Heart left ventricle (tissue), 16 donors: Measurements from ENCODE around the gene CPEB1. TPM values are rescaled to one million over a fixed set of nuclear protein-coding genes. Genes with fewer than 3 reads are reported as not detected.
"Not testable (repeated sequence)": the region's sequence is repeated elsewhere in the genome, so short reads cannot be mapped to it uniquely, and the experiment has no call there.

Experiments used
- ATAC-seq, 4 donors: fragments of 200-7000 bp; cut with Tn5 transposase; one replicate each; pipeline ENCODE4 v1.9.1; 2020 to 2022; ENCODE audit warnings: moderate library complexity in 4 of 4, mild to moderate bottlenecking in 3 of 4, moderate number of reproducible peaks in 1 of 4
- DNase-seq, 5 donors: peaks; one replicate each; pipeline ENCODE4 v3.0.0-alpha.2; 2020
- H3K27ac ChIP-seq, 12 donors: fragments of 200-600 bp; sonication (generic) in 4 of 12; one replicate each; pipeline versions ENCODE4 v1.5.0 to v1.8.0; 2016 to 2022; ENCODE audit warnings: mild to moderate bottlenecking in 2 of 12
- H3K27me3 ChIP-seq, 9 donors: fragments of 200-600 bp; sonication (generic) in 2 of 9; one replicate each; pipeline versions ENCODE4 v1.5.1 to v1.8.0; 2016 to 2022; ENCODE audit warnings: mild to moderate bottlenecking in 3 of 9
- H3K36me3 ChIP-seq, 9 donors: fragments of 200-600 bp; sonication (generic) in 2 of 9; one replicate each; pipeline versions ENCODE4 v1.5.0 to v1.8.0; 2018 to 2022; ENCODE audit warnings: mild to moderate bottlenecking in 2 of 9
- H3K4me1 ChIP-seq, 12 donors: fragments of 200-600 bp; sonication (generic) in 4 of 12; one replicate each; pipeline versions ENCODE4 v1.5.0 to v1.8.0; 2016 to 2022; ENCODE audit warnings: mild to moderate bottlenecking in 3 of 12
- H3K4me3 ChIP-seq, 12 donors: fragments of 200-600 bp; sonication (generic) in 4 of 12; one replicate each; pipeline versions ENCODE4 v1.5.0 to v1.8.0; 2017 to 2022; ENCODE audit warnings: mild to moderate bottlenecking in 9 of 12, moderate library complexity in 4 of 12
- H3K9me3 ChIP-seq, 12 donors: fragments of 200-600 bp; sonication (generic) in 4 of 12; one replicate each; pipeline versions ENCODE4 v1.5.0 to v1.8.0; 2016 to 2022; ENCODE audit warnings: mild to moderate bottlenecking in 1 of 12
- CTCF ChIP-seq, 12 donors: fragments of 200-600 bp; sonication (generic) in 4 of 12; IDR thresholded peaks; one replicate each; pipeline versions ENCODE4 v1.5.0 to v1.8.0; 2018 to 2022; ENCODE audit warnings: antibody characterized with exemption in 12 of 12, mild to moderate bottlenecking in 5 of 12
- POLR2A ChIP-seq, 2 donors: fragments of 450-650 bp; IDR thresholded peaks; one replicate each; pipeline ENCODE4 v1.6.1; 2017; ENCODE audit warnings: antibody characterized with exemption in 2 of 2, mild to moderate bottlenecking in 2 of 2, moderate library complexity in 2 of 2
- WGBS, 4 donors: extraction: QIAGEN DNeasy Blood & Tissue Kit in 2 of 4; methylation state at CpG; one replicate each; pipeline versions ENCODE4 v1.1.5 to v1.1.7; 2013 to 2018; 5-methylcytosine and 5-hydroxymethylcytosine counted together
- intact Hi-C, 10 donors: fragments of 100-400 bp; cut with DNase I; formaldehyde crosslinking; loops; one replicate each; pipeline versions ENCODE4 v1.11.1 to v1.14.2; 2022
- polyA plus RNA-seq, 2 donors: library from polyadenylated mRNA; stranded (reverse); fragments of 200-250 nt; gene quantifications; one replicate each; pipeline ENCODE4 v1.2.3, GENCODE V29; 2013
- total RNA-seq, 9 donors: library from RNA; depleted of rRNA in 2 of 9; stranded (reverse); fragments of >200 nt in 2 of 9; fragmentation: NEBNext Ultra II Directional in 3 of 9; extraction: Animal tissue kit (Norgen Biotek cat#: 25700) in 3 of 9; gene quantifications; one replicate each; pipeline versions ENCODE4 v1.1.0 to v1.2.4, GENCODE V29; 2016 to 2023
- donor health status: ischemic (EF 13 %, LVEDD 7.1; RV severe dilation, severe dysfunction).
- donor health status: healthy with polysubstance abuse.
- donor health status: DM: no; HTN: yes; CAD: no.
- donor health status: DM: no; HTN: no; CAD: no.
- donor health status: ischemic (EF 25% LVEDD 6.9; RV normal size, moderate dysfunction).
- donor health status: ischemic (EF 25% LVEDD 5.7; RV mildly dilated, moderate dysfunction).
- donor health status: healthy.
- donor health status: DM: yes; HTN: yes; CAD: no.
- donor health status: ischemic (EF 35%, LVEDD 5.7; RV mildly dilated, moderate dysfunction).
- donor health status: nonischemic (EF 11% LVEDD 7.7; RV severe dilation, severe dysfunction).
- donor health status: DM: yes; HTN: yes; CAD: no.
- donor health status: PGD.
- donor health status: ischemic (EF 29% LVEDD 5.4; RV normal size, mild dysfunction).
- donor health status: nonischemic (EF 23%, LVEDD 6.1; RV moderate dilation, normal function).

Gene CPEB1
- total and polyA plus RNA-seq, 11 donors: 0.07 to 8.7 (median 0.54) TPM; not detected in 1

GRCh38 chr15:82531496-82532382 is 115.4 kb downstream of the CPEB1 start:
- TF ChIP-seq CTCF (IDR thresholded peaks at IDR 0.05) (no peak), POLR2A (IDR thresholded peaks at IDR 0.05) (no peak)
- intact Hi-C loops: loop anchor here in 6 of 10 donors (10.0 kb wide), 5 partner anchors 223 to 487 kb away; partner anchors contain the start of genes C15orf40 (in 1 of the 6), FSD2 (in 1 of the 6), MEX3B (in 1 of the 6) and WHAMM (in 1 of the 6)
- no peak for ATAC-seq
- no peak for DNase-seq
- WGBS, 4 donors: 86 to 88% (median 87%) methylated on average over 11 of the region's 11 CpGs
- H3K9me3 ChIP-seq: no peaks in the 10 kb centered on the region
- H3K4me3 ChIP-seq: no peak overlapping the region
- H3K27me3 ChIP-seq: no peaks in the 10 kb centered on the region
- H3K4me1 ChIP-seq: peaks cover 0 to 19% (median 4%) of the 10 kb centered on the region in 12 donors
- H3K36me3 ChIP-seq: peaks cover 0 to 37% (median 29%) of the 10 kb centered on the region in 9 donors
- H3K27ac ChIP-seq: no peak overlapping the region

- Histone ChIP-seq H3K4me3 (peak overlapping the region in 6 of 12 donors; percentile 12 to 43 (median 24)), H3K9me3 (no peaks in the 10 kb centered on the region), H3K4me1 (peaks cover 0 to 12% (median 4%) of the 10 kb centered on the region in 12 donors), H3K27ac (no peak overlapping the region), H3K27me3 (no peaks in the 10 kb centered on the region), H3K36me3 (peaks cover 0 to 28% (median 20%) of the 10 kb centered on the region in 9 donors)
- ATAC-seq (peak; percentile 77 to 90 (median 85)), DNase-seq (peak; percentile 52 to 75 (median 64))
- WGBS, 4 donors: 12 to 23% (median 18%) methylated on average over 6 to 10 of the region's 10 CpGs
- intact Hi-C loops: loop anchor here in 6 of 10 donors (10.0 kb wide), 5 partner anchors 224 to 486 kb away; partner anchors contain the start of genes C15orf40 (in 1 of the 6), FSD2 (in 1 of the 6), MEX3B (in 1 of the 6) and WHAMM (in 1 of the 6)
- TF ChIP-seq CTCF (IDR thresholded peaks at IDR 0.05): peak; percentile 72 to 90 (median 80)
- no peak for TF ChIP-seq POLR2A (IDR thresholded peaks at IDR 0.05)
Measured at GRCh38 chr15:82530606-82531379, 116.4 kb downstream of the CPEB1 start.

GRCh38 chr15:82530006-82530405 is 117.2 kb downstream of the CPEB1 start:
- H3K4me1 ChIP-seq: peaks cover 0 to 12% (median 4%) of the 10 kb centered on the region in 12 donors
- TF ChIP-seq CTCF (IDR thresholded peaks at IDR 0.05) (no peak), POLR2A (IDR thresholded peaks at IDR 0.05) (no peak)
- no peak overlapping the region for H3K4me3 ChIP-seq
- no peak overlapping the region for H3K27ac ChIP-seq
- peaks cover 0 to 20% (median 12%) of the 10 kb centered on the region in 9 donors for H3K36me3 ChIP-seq
- WGBS, 4 donors: 87 to 100% (median 92%) methylated on average over 3 of the region's 3 CpGs
- intact Hi-C loops: loop anchor here in 6 of 10 donors (10.0 kb wide), 5 partner anchors 225 to 485 kb away; partner anchors contain the start of genes C15orf40 (in 1 of the 6), FSD2 (in 1 of the 6), MEX3B (in 1 of the 6) and WHAMM (in 1 of the 6)
- ATAC-seq: peak in 1 of 4 donors; percentile 44
- H3K27me3 ChIP-seq: no peaks in the 10 kb centered on the region
- no peak for DNase-seq
- H3K9me3 ChIP-seq: no peaks in the 10 kb centered on the region

GRCh38 chr15:82513587-82513986 is 133.6 kb downstream of the CPEB1 start:
- peak overlapping the region in 4 of 12 donors; percentile 21 to 43 (median 40) for H3K4me3 ChIP-seq
- H3K9me3 ChIP-seq, ATAC-seq, H3K27me3 ChIP-seq, H3K4me1 ChIP-seq, intact Hi-C loops, H3K27ac ChIP-seq, H3K36me3 ChIP-seq, DNase-seq: not testable (repeated sequence)
- 0% methylated on average over 12 of the region's 48 CpGs; no CpG with 5 or more reads in 3 of the 4 donors for WGBS, 4 donors

- H3K4me1 ChIP-seq, H3K36me3 ChIP-seq, H3K27ac ChIP-seq, H3K4me3 ChIP-seq, H3K27me3 ChIP-seq, H3K9me3 ChIP-seq, intact Hi-C loops, DNase-seq: not testable (repeated sequence)
- ATAC-seq: peak in 1 of 4 donors; percentile 28
- 80 to 91% (median 86%) methylated on average over 2 to 4 of the region's 4 CpGs for WGBS, 4 donors
Measured at GRCh38 chr15:82507693-82508092, 139.5 kb downstream of the CPEB1 start.

GRCh38 chr15:82507087-82507486 is 140.1 kb downstream of the CPEB1 start:
- H3K4me3 ChIP-seq, DNase-seq, H3K4me1 ChIP-seq, H3K27me3 ChIP-seq, H3K9me3 ChIP-seq, H3K36me3 ChIP-seq, intact Hi-C loops, H3K27ac ChIP-seq: not testable (repeated sequence)
- 76 to 90% (median 88%) methylated on average over 1 of the region's 1 CpG for WGBS, 4 donors
- peak in 1 of 4 donors; percentile 13 for ATAC-seq

- H3K36me3 ChIP-seq, H3K4me3 ChIP-seq, intact Hi-C loops, DNase-seq, H3K27me3 ChIP-seq, H3K4me1 ChIP-seq, H3K9me3 ChIP-seq, ATAC-seq, H3K27ac ChIP-seq: not testable (repeated sequence)
- no CpG with 5 or more reads among the region's 3 CpGs for WGBS, 4 donors
Measured at GRCh38 chr15:82505842-82506241, 141.3 kb downstream of the CPEB1 start.
